Endothelial cell of umbilical vein (primary cell): ENCODE results near the gene CLIC3.

Experiments used
- MYC ChIP-seq: IDR thresholded peaks from one replicate; pipeline ENCODE4 v1.6.1; 2011; ENCODE audit warnings: mild to moderate bottlenecking, low read depth, low read length
- POLR2A ChIP-seq: IDR thresholded peaks from 2 replicates; pipeline ENCODE4 v1.6.1; 2012; ENCODE audit warnings: low read depth, mild to moderate bottlenecking, control low read depth, low read length
- POLR2AphosphoS5 ChIP-seq: IDR thresholded peaks from 2 replicates; pipeline ENCODE4 v1.6.1; 2012; ENCODE audit warnings: low read depth, mild to moderate bottlenecking, control low read depth, low read length, moderate library complexity; ENCODE audit not compliant: insufficient read depth
- TF ChIP-seq, protein P1 (sequence below): IDR thresholded peaks from 2 replicates; pipeline ENCODE4 v1.6.1; 2011; ENCODE audit not compliant: insufficient read depth, insufficient read length

DNA sequence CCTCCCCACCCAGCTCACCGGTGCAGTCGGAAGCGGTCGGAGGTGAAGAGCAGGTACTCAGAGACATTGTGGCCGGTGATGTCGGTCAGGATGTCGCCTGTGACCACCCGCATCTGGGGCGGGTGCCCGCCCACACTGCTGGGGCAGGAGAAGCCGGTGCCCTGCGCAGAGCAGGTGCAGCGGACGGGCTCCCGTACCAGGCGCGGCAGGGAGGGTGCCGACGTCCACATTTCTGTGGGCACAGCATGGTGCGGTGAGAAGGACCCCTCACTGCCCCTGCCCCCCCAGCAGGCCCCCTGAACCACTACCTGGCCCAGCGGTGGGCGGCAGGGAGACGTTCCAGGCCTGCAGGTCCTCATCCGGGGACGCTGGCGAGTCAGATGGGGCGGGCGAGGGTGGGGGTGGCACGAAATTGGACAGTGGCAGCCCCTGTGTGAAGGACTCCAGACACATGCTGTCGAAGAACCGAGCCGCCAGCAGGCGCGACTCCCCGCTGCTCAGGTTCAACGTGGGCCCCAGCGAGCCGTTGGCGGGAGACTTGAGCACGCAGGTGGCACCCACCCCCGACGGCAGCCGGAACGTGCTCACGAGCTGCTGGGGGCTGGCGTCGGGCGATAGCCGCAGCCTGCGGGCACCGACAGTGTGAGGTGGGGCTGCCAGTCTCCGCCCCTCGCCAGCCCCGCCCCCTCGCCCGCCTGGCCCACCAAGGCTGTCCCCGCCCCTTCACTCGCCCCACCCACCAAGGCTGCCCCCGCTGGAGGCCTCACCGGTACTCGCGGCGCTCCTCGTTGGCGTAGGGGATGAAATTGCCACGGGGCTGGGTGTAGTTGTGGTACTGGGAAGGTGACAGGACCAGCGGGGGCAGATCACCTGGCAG is 16.6 kb upstream of the CLIC3 start:
- TF ChIP-seq POLR2AphosphoS5: no peak
- no peak for TF ChIP-seq MYC
- TF ChIP-seq, protein P1, sequence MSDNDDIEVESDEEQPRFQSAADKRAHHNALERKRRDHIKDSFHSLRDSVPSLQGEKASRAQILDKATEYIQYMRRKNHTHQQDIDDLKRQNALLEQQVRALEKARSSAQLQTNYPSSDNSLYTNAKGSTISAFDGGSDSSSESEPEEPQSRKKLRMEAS: no peak
- TF ChIP-seq POLR2A: no peak
